Stimulated activated CD8-positive, alpha-beta memory T cell treated with anti-CD3 and anti-CD28 coated beads, Interleukin-15, amount 100 ng/mL, for 24 hours (primary cell): Measurements from ENCODE around the gene RBBP7.

Experiments
- DNase-seq: peaks from one replicate; pipeline ENCODE4 v3.0.0-alpha.2; 2020; ENCODE audit warnings: low read depth

Gene RBBP7

GRCh38 chrX:16870095-16870861, at the start of gene RBBP7:
RBBP7 (minus strand) TSS chrX:16870362; CDS start chrX:16870053, 309 bp downstream.
- peak; percentile 71 for DNase-seq

DNA sequence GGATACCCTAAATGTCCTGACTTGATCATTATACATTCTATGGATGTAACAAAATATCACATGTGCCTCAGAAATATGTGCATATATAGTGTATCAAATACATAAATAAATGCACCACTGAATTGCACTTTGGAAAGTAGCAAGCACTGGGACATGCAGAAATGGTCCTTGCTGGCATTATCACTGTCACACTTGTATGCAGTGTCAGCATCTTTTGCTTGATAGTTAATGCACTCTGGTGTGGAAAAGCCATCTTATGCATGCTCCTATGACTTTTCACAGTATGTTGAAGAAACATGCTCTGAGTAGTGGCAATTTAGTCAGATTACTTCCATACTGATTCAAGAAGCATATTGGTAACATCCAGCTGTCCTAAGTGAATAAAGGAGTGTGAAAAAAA, 48.8 kb upstream of the RBBP7 start:
- DNase-seq: no peak

DNA sequence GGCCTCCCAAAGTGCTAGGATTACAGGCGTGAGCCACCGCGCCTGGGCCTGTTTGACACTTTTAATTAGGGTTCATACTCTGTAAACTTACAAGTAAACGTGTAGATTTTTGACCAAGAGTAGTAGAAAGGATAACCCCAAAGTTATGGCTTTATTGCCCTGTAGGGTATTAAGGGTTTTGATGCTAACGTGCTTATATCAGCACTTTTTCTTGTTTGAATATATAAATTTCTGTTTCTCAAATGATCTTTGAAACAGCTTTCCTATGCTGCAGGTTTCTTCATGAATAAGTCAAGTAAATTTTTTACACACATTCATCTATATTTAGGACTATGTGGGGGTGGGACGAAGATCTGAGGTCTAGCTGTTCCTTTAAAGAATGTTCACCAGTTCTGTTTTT, 47.0 kb upstream of the RBBP7 start:
- DNase-seq: no peak

- DNase-seq: no peak
Measured at GRCh38 chrX:16916561-16916960, 46.4 kb upstream of the RBBP7 start.

DNA sequence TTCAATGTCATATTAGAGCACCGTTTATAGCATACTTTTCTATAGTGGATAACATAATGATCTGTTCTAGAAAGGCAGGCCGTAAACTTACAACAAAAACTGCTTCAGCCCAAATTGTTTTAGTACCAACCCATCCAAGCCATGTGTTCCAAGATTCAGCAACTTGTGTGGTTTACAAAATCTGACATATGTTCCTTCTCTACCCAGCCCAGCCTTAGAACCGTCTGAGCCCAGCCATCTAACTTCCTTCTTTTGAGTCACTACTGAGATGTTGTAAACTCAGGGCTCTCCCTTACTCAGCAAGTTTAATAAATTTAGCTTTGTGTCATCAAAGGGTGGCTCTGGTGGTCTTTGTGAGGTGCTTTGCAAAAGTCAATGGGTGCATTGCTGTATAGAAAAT, 43.9 kb upstream of the RBBP7 start:
- no peak for DNase-seq

- no peak for DNase-seq
Measured at GRCh38 chrX:16910376-16910775, 40.2 kb upstream of the RBBP7 start.

GRCh38 chrX:16903274-16904022, 33.3 kb upstream of the RBBP7 start:
- DNase-seq: no peak

GRCh38 chrX:16897445-16897844, 27.3 kb upstream of the RBBP7 start:
- DNase-seq: no peak

DNA sequence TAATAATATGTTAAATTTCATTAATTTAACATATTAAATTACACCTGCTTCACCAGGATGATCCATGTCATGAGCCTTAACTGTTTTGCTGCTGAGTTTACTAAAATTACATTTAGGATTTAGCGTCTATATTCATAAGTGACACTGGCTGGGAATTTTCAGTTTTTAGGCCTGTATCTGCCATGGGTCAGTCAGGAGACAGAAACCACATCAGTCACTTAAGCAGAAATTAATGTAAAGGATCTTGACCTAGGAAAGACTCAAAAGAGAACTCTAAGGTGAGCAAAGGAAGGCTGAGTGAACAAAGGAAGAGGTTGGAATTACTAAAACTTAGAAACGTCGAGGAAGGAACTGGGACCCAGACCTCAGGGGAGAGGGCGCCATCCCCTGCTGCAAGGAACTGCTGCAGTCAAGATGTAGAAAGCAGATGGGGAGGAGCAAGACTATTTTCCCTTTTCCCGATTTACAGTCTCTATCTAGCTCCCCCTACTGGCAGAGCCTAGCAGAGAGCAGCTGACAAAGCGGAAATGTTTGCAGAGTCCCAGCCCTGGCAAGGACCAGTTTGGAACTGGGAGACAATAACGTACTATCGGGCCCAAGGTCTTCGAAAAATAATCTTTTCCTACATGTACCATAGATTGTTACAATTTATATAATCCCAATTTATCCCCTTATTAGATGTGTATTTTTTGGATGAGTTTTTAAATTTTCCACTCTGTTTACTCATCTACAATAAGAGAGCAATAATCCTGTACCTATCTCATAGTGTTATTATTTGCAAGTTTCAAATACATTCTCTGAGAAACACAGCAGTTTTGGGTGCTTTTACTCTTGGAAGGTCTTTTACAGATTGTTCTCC, 22.6 kb upstream of the RBBP7 start:
- DNase-seq: no peak

- DNase-seq: no peak
Measured at GRCh38 chrX:16885628-16886027, 15.5 kb upstream of the RBBP7 start.

- no peak for DNase-seq
Measured at GRCh38 chrX:16883487-16883804, 13.3 kb upstream of the RBBP7 start.

- peak; percentile 14 for DNase-seq
Measured at GRCh38 chrX:16882702-16883486, 12.7 kb upstream of the RBBP7 start.

DNA sequence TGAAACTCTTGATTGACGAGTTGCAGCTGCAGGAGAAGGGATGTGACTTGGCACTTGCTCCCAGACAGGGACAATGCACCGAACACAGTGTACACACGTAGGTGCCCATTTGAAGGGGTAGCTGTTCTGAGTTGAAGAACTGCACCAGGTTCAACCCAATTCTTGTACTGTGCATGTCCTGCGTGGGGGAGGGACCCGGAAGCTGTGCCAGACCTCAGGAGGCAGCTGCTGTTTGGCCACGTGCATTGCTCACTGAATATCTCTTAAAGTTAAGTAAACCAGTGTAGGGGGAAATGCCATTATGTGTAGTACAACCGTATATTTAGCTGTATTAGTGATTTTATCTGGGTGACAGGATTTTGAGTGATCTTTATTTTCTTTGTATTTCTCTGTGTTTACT, 12.0 kb upstream of the RBBP7 start:
- DNase-seq: no peak

GRCh38 chrX:16876696-16877095, 6.5 kb upstream of the RBBP7 start:
- DNase-seq: no peak

DNA sequence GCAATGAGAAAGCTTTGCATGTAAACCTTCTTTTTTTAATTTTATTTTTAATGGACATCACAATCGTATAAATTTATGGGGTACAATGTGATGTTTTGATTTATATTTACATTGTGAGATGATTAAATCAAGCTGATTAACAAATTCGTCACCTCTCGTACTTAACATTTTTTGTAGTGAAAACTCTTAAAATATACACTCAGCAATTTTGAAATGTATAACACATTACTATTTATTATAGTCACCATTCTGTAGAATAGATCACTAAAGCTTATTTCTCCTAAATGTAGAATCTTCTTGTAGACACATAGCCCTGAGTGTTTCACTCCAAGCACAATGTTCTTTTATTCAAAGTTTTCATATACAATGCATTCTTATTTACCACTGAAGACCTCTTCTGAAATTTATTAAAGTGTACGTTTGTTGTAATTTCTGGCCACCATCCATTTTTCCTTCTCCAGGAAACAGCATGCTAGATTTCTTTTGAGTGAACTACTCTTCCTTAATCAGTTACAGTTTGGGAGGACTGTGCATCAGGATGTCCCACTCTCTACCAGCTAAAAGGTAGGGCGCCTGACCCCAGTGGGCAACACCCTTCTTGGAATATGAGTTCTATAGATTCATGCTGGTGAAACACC, 4.4 kb upstream of the RBBP7 start:
- no peak for DNase-seq

GRCh38 chrX:16873106-16873505, 2.9 kb upstream of the RBBP7 start:
- DNase-seq: no peak

DNA sequence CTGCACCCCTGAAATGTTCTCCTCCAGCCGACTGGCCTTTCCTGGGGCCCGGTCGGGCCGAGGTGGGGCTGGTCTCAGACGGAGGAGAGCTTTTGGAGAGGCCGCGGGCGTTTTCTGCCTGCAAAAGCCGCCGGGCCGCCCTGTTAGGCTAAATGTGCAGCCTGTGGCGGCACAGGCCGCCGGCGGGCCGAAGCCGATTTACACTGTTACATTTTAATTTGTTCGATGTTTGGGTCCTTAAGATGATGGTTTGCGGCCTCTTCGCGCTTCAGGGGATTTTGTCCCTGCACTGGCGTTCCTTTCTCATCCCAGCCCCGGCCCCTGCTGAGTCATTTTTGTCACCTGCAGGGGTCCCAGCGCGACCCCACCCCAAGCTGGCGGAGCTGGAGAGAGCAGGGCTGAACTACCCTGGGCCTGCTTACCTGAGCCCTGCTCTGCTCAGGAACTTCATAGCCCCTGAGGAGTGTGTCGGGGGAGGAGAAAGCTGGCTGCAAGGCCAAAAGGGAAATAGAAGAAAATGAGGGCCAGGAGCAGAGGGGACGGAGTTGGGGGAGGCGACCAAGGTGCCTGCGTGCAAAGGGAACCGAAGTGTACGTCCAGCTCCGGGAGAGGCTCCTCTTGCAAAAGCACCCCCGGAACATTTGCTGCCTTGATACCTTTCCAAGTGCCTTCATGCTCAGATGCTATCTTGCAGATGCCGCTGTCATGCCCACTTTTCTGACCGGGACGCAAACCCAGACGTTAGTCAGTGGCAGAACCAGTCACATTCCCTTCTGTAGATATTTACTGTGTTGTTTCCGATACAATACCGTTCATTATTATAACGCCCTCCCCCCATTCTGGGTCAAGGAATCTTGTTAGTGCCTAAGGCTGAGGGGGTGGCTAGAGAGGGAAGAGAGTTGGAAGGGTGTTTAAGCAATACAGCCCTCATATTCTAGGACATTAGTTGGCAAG, 977 bp upstream of the RBBP7 start:
- DNase-seq: no peak

GRCh38 chrX:16869393-16870094, 618 bp downstream of the RBBP7 start:
- DNase-seq: no peak

GRCh38 chrX:16868920-16869319, 1.2 kb downstream of the RBBP7 start:
- DNase-seq: no peak

GRCh38 chrX:16867947-16868346, 2.2 kb downstream of the RBBP7 start:
- no peak for DNase-seq
